GM12878 (cell line): ENCODE measurements around the gene TNIP1. TPM values are rescaled to one million over a fixed set of nuclear protein-coding genes. Genes with fewer than 3 reads are reported as not detected.

Experiments used
- ATAC-seq: fragments of 200-7000 bp; cut with Tn5 transposase; 3 replicates; pipeline ENCODE4 v1.9.1; 2020; ENCODE audit warnings: mild to moderate bottlenecking, moderate library complexity
- BruUV-seq: library from RNA; stranded (reverse); fragments of 400-500 nt; replicated peaks from 2 replicates; lab custom pipeline; 2021; lab: Mats Ljungman, UMichigan
- CTCF ChIA-PET: fragments of 300-600 bp; sonication (Branson Sonifier 250); formaldehyde crosslinking; extraction: SDS; loops from one replicate; lab custom pipeline; 2021; ENCODE audit warnings: inconsistent platforms; lab: Yijun Ruan, JAX
- POLR2A ChIA-PET: fragments of 350-600 bp; formaldehyde crosslinking; extraction: SDS; loops from one replicate; lab custom pipeline; 2021; ENCODE audit warnings: inconsistent platforms; lab: Charles Lee
- RAD21 ChIA-PET: fragments of 300-600 bp; sonication (Branson Sonifier 250); formaldehyde crosslinking; loops from one replicate; lab custom pipeline; 2023; ENCODE audit warnings: antibody characterized with exemption; ENCODE audit not compliant: unreplicated experiment; lab: Charles Lee
- SMC1A ChIA-PET: fragments of 300-600 bp; sonication (Branson Sonifier 250); formaldehyde crosslinking; loops from one replicate; lab custom pipeline; 2023; ENCODE audit not compliant: unreplicated experiment, uncharacterized antibody; lab: Charles Lee
- DNase-seq: peaks from one replicate; pipeline ENCODE4 v3.0.0-alpha.2; 2011; ENCODE audit warnings: low read depth, low spot score
- FAIRE-seq: peaks from 3 replicates; lab custom pipeline; 2011; peaks lifted over from hg19 to GRCh38; lab: Jason Lieb, UNC
- H2AFZ ChIP-seq: 2 replicates; pipeline ENCODE4 v1.6.0; 2011; ENCODE audit warnings: low read depth, low read length, control low read depth; ENCODE audit not compliant: control insufficient read depth
- H3K27ac ChIP-seq: 2 replicates; pipeline ENCODE4 v1.5.1; 2011; ENCODE audit warnings: control low read depth; ENCODE audit not compliant: control insufficient read depth, insufficient read depth
- H3K27me3 ChIP-seq, 2 experiments: replicated peaks in 1 of 2; 2 replicates each; pipeline versions ENCODE4 v1.6.0 to v1.6.1; 2011; ENCODE audit warnings: low read length in 1 of 2; ENCODE audit not compliant: control insufficient read depth in 2 of 2, insufficient read depth in 2 of 2
- H3K36me3 ChIP-seq, 2 experiments: 2 replicates each; pipeline ENCODE4 v1.5.1; 2011; ENCODE audit warnings: low read length in 1 of 2; ENCODE audit not compliant: control insufficient read depth in 2 of 2, insufficient read depth in 2 of 2
- H3K4me1 ChIP-seq: 2 replicates; pipeline ENCODE4 v1.6.1; 2011; ENCODE audit warnings: mild to moderate bottlenecking, low read length, moderate library complexity, mixed read lengths; ENCODE audit not compliant: control insufficient read depth, insufficient read depth
- H3K4me2 ChIP-seq: 2 replicates; pipeline ENCODE4 v1.6.0; 2011; ENCODE audit warnings: control low read depth; ENCODE audit not compliant: control insufficient read depth, insufficient read depth
- H3K4me3 ChIP-seq: fragments of 200-600 bp; sonication (generic); 2 replicates; pipeline ENCODE4 v1.5.1; 2016
- H3K79me2 ChIP-seq: 2 replicates; pipeline ENCODE4 v1.6.0; 2011; ENCODE audit warnings: low read length; ENCODE audit not compliant: control insufficient read depth, insufficient read depth
- H3K9ac ChIP-seq: 2 replicates; pipeline ENCODE4 v1.8.0; 2011; ENCODE audit warnings: low read length, control low read depth, mixed read lengths; ENCODE audit not compliant: control insufficient read depth, insufficient read depth
- H3K9me3 ChIP-seq: replicated peaks from 3 replicates; pipeline ENCODE4 v1.5.1; 2011; ENCODE audit warnings: mild to moderate bottlenecking, low read length; ENCODE audit not compliant: control insufficient read depth, insufficient read depth
- H4K20me1 ChIP-seq: 2 replicates; pipeline ENCODE4 v1.6.0; 2011; ENCODE audit not compliant: control insufficient read depth, insufficient read depth
- CBFB ChIP-seq: IDR thresholded peaks from 2 replicates; pipeline ENCODE4 v1.6.1; 2016; ENCODE audit warnings: antibody characterized with exemption, low read depth
- EED ChIP-seq: sonication (generic); IDR thresholded peaks from 2 replicates; pipeline ENCODE4 v1.6.1; 2016; ENCODE audit warnings: antibody characterized with exemption, low read depth
- EGR1 ChIP-seq, 2 experiments: IDR thresholded peaks; 1 replicate in 1 of 2; 2 replicates in 1 of 2; pipeline ENCODE4 v1.6.1; 2011 to 2012; ENCODE audit warnings: low read depth in 2 of 2, low read length in 2 of 2, borderline replicate concordance in 1 of 2, mild to moderate bottlenecking in 1 of 2, moderate library complexity in 1 of 2
- JUNB ChIP-seq: IDR thresholded peaks from 2 replicates; pipeline ENCODE4 v1.6.1; 2016; ENCODE audit warnings: antibody characterized with exemption, mild to moderate bottlenecking
- MEF2A ChIP-seq: IDR thresholded peaks from 2 replicates; pipeline ENCODE4 v1.6.1; 2011; ENCODE audit warnings: low read depth, mild to moderate bottlenecking, low read length, moderate library complexity; ENCODE audit not compliant: insufficient read depth
- NFIC ChIP-seq: IDR thresholded peaks from 2 replicates; pipeline ENCODE4 v1.6.1; 2012; ENCODE audit warnings: low read depth, mild to moderate bottlenecking, inconsistent platforms, low read length, moderate library complexity
- RAD21 ChIP-seq: IDR thresholded peaks from 2 replicates; pipeline ENCODE4 v1.6.1; 2011; ENCODE audit warnings: mild to moderate bottlenecking, low read depth, low read length, moderate library complexity; ENCODE audit not compliant: insufficient read depth
- RELA ChIP-seq: fragments of 450-650 bp; IDR thresholded peaks from 2 replicates; pipeline ENCODE4 v1.8.0; 2014; ENCODE audit warnings: borderline replicate concordance; ENCODE audit not compliant: partially characterized antibody
- RUNX3 ChIP-seq: IDR thresholded peaks from 2 replicates; pipeline ENCODE4 v1.6.1; 2012; ENCODE audit warnings: low read length, inconsistent platforms
- YY1 ChIP-seq: IDR thresholded peaks from 2 replicates; pipeline ENCODE4 v1.6.1; 2011; ENCODE audit warnings: low read depth, mild to moderate bottlenecking, low read length
- ZBED1 ChIP-seq: IDR thresholded peaks from 2 replicates; pipeline ENCODE4 v1.6.1; 2016; ENCODE audit warnings: borderline replicate concordance
- ZNF217 ChIP-seq: fragments of 450-650 bp; IDR thresholded peaks from 2 replicates; pipeline ENCODE4 v1.6.1; 2017; ENCODE audit warnings: antibody characterized with exemption, mild to moderate bottlenecking
- WGBS: methylation state at CpG from one replicate; pipeline ENCODE4 v1.1.6; 2016; ENCODE audit warnings: low lambda C conversion rate; ENCODE audit not compliant: insufficient replicate concordance, insufficient coverage; ENCODE audit errors: missing lambda C conversion rate; 5-methylcytosine and 5-hydroxymethylcytosine counted together
- in situ Hi-C: fragments of 300-500 bp; cut with MboI; formaldehyde crosslinking; loops from 9 replicates; pipeline ENCODE4 v1.14.3; 2018; ENCODE audit warnings: mixed read lengths
- intact Hi-C: fragments of 100-400 bp; cut with micrococcal nuclease; formaldehyde crosslinking; loops from one replicate; pipeline ENCODE4 v1.14.2; 2022; ENCODE audit not compliant: unreplicated experiment
- polyA plus RNA-seq, 11 experiments: library from polyadenylated mRNA; depleted of rRNA in 4 of 11; unstranded in 6 of 11; stranded (reverse) in 5 of 11; fragments of >200 nt; fragmentation: Nextera tagmentation in 4 of 11; fragmentation: Illumina TruSeq in 1 of 11; extraction: Ambion mirVana in 4 of 11; extraction: Trizol in 1 of 11; gene quantifications; 1 replicate in 1 of 11; 2 replicates in 10 of 11; pipeline versions ENCODE4 v1.2.1 to v1.2.3, GENCODE V29; 2011 to 2016; ENCODE audit warnings: inconsistent platforms in 2 of 11, missing spikeins in 2 of 11, low read depth in 1 of 11
- total RNA-seq, 4 experiments: library from RNA; depleted of rRNA in 3 of 4; stranded (reverse); fragments of >200 nt in 3 of 4; fragmentation: Illumina TruSeq in 1 of 4; extraction: Trizol in 1 of 4; gene quantifications; 2 replicates each; pipeline versions ENCODE4 v1.2.1 to v1.2.3, GENCODE V29; 2013 to 2021
- TF ChIP-seq, protein P1 (sequence below): fragments of 450-650 bp; IDR thresholded peaks from 2 replicates; pipeline ENCODE4 v1.6.1; 2014; ENCODE audit warnings: mild to moderate bottlenecking

The TNIP1 gene
- total and polyA plus RNA-seq, 10 of the 15 experiments (the other 5 are each of a cell fraction or from before 2014, with no cell fraction given), result 4.4 to 279 (median 150) TPM

GRCh38 chr5:151110122-151110681, 29.4 kb upstream of the TNIP1 start:
- ChIA-PET POLR2A (interaction anchor here (0.9 to 2.8 kb wide), 8 partner anchors 11 to 62 kb away, joined by 3 to 13 read pairs (median 4); no protein-coding TSS in a partner anchor), SMC1A (interaction anchor here (0.6 to 10.5 kb wide), 14 partner anchors 11 to 59 kb away, joined by 3 to 279 read pairs (median 6); no protein-coding TSS in a partner anchor), CTCF (interaction anchor here (0.6 to 23.4 kb wide), 12 partner anchors 9 to 69 kb away, joined by 3 to 691 read pairs (median 4); no protein-coding TSS in a partner anchor), RAD21 (interaction anchor here (1.0 to 8.0 kb wide), 11 partner anchors 11 to 128 kb away, joined by 4 to 90 read pairs (median 5); partner anchors contain the start of gene TNIP1)
- H3K9me3 ChIP-seq, result no peaks in the 10 kb centered on the region
- ATAC-seq (peak; percentile 69), DNase-seq (no peak), FAIRE-seq (peak; percentile 64)
- intact Hi-C loops (loop anchor here (5.0 kb wide), 1 partner anchor 33 kb away; no protein-coding TSS in a partner anchor), in situ Hi-C loops (no loop called here)
- H3K79me2 ChIP-seq, result peaks cover 10% of the 10 kb centered on the region; the same call in 1 of the 2 replicates
- no peaks in the 10 kb centered on the region for H3K27me3 ChIP-seq
- no peaks in the 10 kb centered on the region for H4K20me1 ChIP-seq
- peak overlapping the region; percentile 44 for H3K9ac ChIP-seq
- no peak overlapping the region for H3K4me3 ChIP-seq
- peaks cover 42 to 43% of the 10 kb centered on the region in 2 experiments for H3K36me3 ChIP-seq
- TF ChIP-seq RUNX3, result peak; percentile 77
- 0 out of 2 replicates have a peak, but pooled peaks have one; percentile 1 for TF ChIP-seq YY1
- no peak for TF ChIP-seq EGR1 (IDR thresholded peaks at IDR 0.05; ENCODE audit: borderline replicate concordance in 1 of 2, low read depth in 2 of 2, low read length in 2 of 2)
- TF ChIP-seq CBFB, result peak; percentile 11; the same call in 1 of the 2 replicates
- peak; percentile 18; the same call in 1 of the 2 replicates for TF ChIP-seq EED
- peak; percentile 85 for TF ChIP-seq MEF2A
- peak; percentile 38; the same call in 1 of the 2 replicates for TF ChIP-seq ZBED1
- TF ChIP-seq NFIC, result peak; percentile 22; the same call in 1 of the 2 replicates
- no peak for TF ChIP-seq ZNF217
- TF ChIP-seq, protein P1, sequence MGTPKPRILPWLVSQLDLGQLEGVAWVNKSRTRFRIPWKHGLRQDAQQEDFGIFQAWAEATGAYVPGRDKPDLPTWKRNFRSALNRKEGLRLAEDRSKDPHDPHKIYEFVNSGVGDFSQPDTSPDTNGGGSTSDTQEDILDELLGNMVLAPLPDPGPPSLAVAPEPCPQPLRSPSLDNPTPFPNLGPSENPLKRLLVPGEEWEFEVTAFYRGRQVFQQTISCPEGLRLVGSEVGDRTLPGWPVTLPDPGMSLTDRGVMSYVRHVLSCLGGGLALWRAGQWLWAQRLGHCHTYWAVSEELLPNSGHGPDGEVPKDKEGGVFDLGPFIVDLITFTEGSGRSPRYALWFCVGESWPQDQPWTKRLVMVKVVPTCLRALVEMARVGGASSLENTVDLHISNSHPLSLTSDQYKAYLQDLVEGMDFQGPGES, result no peak
- peak; percentile 42 for TF ChIP-seq RAD21
- TF ChIP-seq RELA, result no peak
- TF ChIP-seq JUNB, result peak; percentile 69
- no peak overlapping the region for H2AFZ ChIP-seq
- H3K27ac ChIP-seq, result peak overlapping the region; percentile 72
- WGBS, result 1% methylated on average over 11 of the region's 11 CpGs
- no peak overlapping the region for H3K4me2 ChIP-seq
- no TSS peak for BruUV-seq
- peaks cover 25% of the 10 kb centered on the region for H3K4me1 ChIP-seq
